Fibroblast of skin of scalp (primary cell): Measurements from ENCODE around the gene FAM241B.
A peak's percentile ranks its signal among the peaks of the same experiment; 100 is the strongest.

ENCODE experiments used
- DNase-seq: peaks from one replicate; pipeline ENCODE4 v3.0.0-alpha.2; 2013

FAM241B gene

GRCh38 chr10:69666756-69667155 lies 36.7 kb downstream of the FAM241B start:
- no peak for DNase-seq

GRCh38 chr10:69668721-69669120 lies 38.7 kb downstream of the FAM241B start:
- peak; percentile 49 for DNase-seq

- DNase-seq = no peak
Measured at GRCh38 chr10:69669409-69669808, 39.4 kb downstream of the FAM241B start.

GRCh38 chr10:69673521-69673920 lies 43.5 kb downstream of the FAM241B start:
- no peak for DNase-seq

- DNase-seq = no peak
Measured at GRCh38 chr10:69674786-69675185, 44.7 kb downstream of the FAM241B start.

- no peak for DNase-seq
Measured at GRCh38 chr10:69676301-69676700, 46.3 kb downstream of the FAM241B start.

- DNase-seq = no peak
Measured at GRCh38 chr10:69677985-69678654, 48.1 kb downstream of the FAM241B start.

- no peak for DNase-seq
Measured at GRCh38 chr10:69679736-69680135, 49.7 kb downstream of the FAM241B start.

- DNase-seq = no peak
Measured at GRCh38 chr10:69680610-69681009, 50.6 kb downstream of the FAM241B start.

GRCh38 chr10:69681436-69681835 lies 51.4 kb downstream of the FAM241B start:
- no peak for DNase-seq

GRCh38 chr10:69682955-69683474 lies 53.0 kb downstream of the FAM241B start:
- no peak for DNase-seq
